RPMI7951 (cell line): Measurements from ENCODE around the gene RIIAD1. TPM values are rescaled to one million over a fixed set of nuclear protein-coding genes. Genes with fewer than 3 reads are reported as not detected.
A peak's percentile ranks its signal among the peaks of the same experiment; 100 is the strongest.
"Not testable (repeated sequence)": the region's sequence is repeated elsewhere in the genome, so short reads cannot be mapped to it uniquely, and the experiment has no call there.

ENCODE experiments used
- DNase-seq: peaks from one replicate; pipeline ENCODE4 v3.0.0-alpha.2; 2012; ENCODE audit warnings: low read depth
- total RNA-seq: library from RNA; depleted of rRNA; stranded (reverse); fragments of >200 nt; shearing (Covaris generic); gene quantifications from 2 replicates; pipeline ENCODE4 v1.2.3, GENCODE V29; 2014

RIIAD1 gene
- total RNA-seq, 1 experiment from 2014 or later: not detected

- DNase-seq: not testable (repeated sequence)
These were observed 12.7 kb downstream of the RIIAD1 start for GRCh38 chr1:151733995-151734394.

GRCh38 chr1:151737026-151737425, 15.7 kb downstream of the RIIAD1 start:
- no peak for DNase-seq

GRCh38 chr1:151737479-151737878, 16.2 kb downstream of the RIIAD1 start:
- no peak for DNase-seq

- DNase-seq: no peak
These were observed 18.5 kb downstream of the RIIAD1 start for GRCh38 chr1:151739590-151740355.

DNA sequence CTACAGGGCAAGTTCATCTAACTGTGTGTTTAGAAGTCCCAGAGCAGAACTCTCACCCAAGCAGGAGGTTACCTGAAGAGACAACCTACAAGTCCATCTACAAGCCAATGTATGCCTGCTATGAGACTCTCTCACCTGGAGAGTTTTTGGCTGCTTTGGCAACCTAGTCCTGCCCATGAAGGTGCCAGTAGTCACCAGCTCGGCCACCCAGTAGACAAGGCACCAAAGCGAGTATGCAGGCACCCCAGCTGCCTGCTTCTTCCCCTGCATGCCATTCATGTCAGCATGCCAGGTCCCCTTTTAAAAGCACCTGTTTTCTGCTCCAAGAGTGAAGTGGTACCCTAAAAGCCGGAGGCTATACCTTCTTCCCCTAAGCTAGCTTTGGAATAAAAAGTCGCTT, 20.2 kb downstream of the RIIAD1 start:
- no peak for DNase-seq

- peak; percentile 22 for DNase-seq
These were observed 35.0 kb downstream of the RIIAD1 start for GRCh38 chr1:151756291-151756690.

- DNase-seq: no peak
These were observed 37.9 kb downstream of the RIIAD1 start for GRCh38 chr1:151759241-151759640.

DNA sequence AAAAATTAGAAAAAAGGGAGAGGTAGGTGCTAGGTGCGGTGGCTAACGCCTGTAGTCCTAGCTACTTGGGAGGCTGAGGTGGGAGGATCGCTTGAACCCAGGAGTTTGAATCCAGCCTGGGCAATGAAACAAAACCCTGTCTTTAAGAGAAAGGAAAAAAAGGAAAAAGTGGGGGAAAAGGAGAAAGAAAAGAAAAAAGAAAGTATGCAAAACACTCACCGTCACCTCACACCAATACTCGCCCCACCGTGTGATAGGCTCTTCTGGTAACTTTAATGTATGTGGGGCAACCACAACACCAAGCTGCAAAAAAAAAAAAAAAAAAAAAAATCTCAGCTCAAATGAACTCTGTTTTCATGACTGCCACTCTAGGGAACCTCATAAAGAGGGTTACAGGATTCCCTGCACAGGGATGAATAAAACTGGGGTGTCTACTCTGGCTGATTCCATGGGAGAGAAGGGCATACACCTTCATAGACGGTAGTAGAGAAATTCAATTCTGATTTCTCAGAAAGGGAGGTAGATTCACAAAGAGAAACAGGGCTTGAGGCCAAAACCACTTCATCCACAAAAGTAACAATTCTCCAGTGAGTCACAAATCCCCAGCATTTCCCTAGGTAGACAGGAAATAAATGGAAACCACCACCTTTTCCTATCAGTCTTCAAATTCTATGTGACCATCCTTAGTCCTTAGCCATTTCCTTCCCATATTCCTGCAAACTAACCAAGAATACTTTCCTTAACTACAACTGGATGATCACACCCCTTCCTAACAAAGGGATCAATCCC, 39.5 kb downstream of the RIIAD1 start:
- peak; percentile 7 for DNase-seq

GRCh38 chr1:151762941-151763921, 41.9 kb downstream of the RIIAD1 start, which contains the start of gene MRPL9:
TSS of gene MRPL9 (minus strand) at chr1:151763496. CDS start at chr1:151763479, 17 bp downstream.
- DNase-seq: peak; percentile 75

- peak; percentile 7 for DNase-seq
These were observed 42.7 kb downstream of the RIIAD1 start for GRCh38 chr1:151763990-151764389.

- not testable (repeated sequence) for DNase-seq
These were observed 47.2 kb downstream of the RIIAD1 start for GRCh38 chr1:151768351-151769066.

- DNase-seq: not testable (repeated sequence)
These were observed 47.9 kb downstream of the RIIAD1 start for GRCh38 chr1:151769270-151769669.

DNA sequence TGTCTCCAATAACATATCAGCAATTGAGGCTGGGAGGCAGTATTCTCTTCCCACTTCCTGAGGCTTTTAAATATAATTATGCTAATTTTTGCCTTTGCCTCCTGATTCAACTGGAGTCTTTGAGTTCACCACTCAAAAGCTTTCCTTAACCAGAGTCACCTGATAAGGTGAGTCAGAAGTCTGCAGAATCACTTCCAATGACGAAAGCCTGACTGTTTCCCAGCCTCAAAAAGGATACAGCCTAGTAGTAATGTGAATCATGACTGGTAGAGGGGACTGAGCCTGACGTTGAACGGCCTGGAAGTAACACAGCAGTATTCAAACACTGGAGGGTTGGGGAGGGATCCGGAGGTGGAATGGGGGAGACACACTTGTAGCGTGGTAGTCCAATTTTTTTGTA, 52.4 kb downstream of the RIIAD1 start:
- peak; percentile 17 for DNase-seq

GRCh38 chr1:151774256-151774922, 53.1 kb downstream of the RIIAD1 start:
- DNase-seq: no peak

DNA sequence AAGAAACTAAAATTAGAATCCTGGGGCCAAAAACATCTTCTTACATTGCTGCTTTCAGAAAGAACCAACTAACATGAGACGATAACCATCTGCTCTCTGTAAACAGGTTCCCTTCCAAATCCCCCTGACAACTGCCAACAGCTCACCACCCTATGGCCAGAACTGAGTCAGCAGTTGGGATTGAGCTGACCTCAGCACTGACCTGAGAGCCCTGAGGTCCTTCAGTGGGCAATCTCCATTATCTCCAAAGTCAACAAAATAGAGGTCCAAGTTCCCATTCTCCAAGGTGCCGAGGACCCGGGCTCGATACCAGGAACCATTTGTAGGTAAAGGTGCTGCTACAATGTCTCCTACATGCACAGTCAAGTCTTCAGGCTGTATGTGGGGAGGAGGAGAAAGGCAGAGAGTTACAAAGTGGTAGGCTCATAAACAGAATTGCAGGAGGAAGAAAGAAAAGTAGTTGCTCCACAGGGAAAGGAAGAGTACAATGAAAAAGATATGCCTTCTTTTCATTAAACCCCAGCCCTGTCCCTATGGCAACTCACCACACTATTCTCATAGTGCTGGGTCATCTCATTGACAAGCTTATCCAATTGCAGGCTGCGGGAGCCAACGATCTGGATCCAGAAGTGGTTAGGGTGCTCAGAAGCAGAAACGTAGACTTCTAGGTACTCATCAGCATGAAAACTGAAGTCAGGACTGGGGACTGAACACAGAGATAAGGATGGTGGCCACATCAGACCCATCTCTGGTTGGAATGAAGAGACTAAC, 54.8 kb downstream of the RIIAD1 start:
- no peak for DNase-seq

- DNase-seq: no peak
These were observed 55.3 kb downstream of the RIIAD1 start for GRCh38 chr1:151776665-151777062.

GRCh38 chr1:151777317-151777716, 56.0 kb downstream of the RIIAD1 start:
- no peak for DNase-seq
